GM23338 (cell line): ENCODE data around the gene DEFB127.
"Not testable (repeated sequence)": the region's sequence is repeated elsewhere in the genome, so short reads cannot be mapped to it uniquely, and the experiment has no call there.

Source experiments
- CREB1 ChIP-seq: fragments of 250-450 bp; sonication (Bioruptor Pico); IDR thresholded peaks from 2 replicates; pipeline ENCODE4 v1.5.0; 2020; ENCODE audit warnings: low read depth, mild to moderate bottlenecking, moderate library complexity
- EZH2 ChIP-seq: fragments of 200-600 bp; sonication (generic); IDR thresholded peaks from one replicate; pipeline ENCODE4 v1.8.0; 2017; ENCODE audit warnings: antibody characterized with exemption, mild to moderate bottlenecking, low read depth; ENCODE audit not compliant: unreplicated experiment
- EZH2phosphoT487 ChIP-seq: fragments of 200-600 bp; sonication (generic); IDR thresholded peaks from one replicate; pipeline ENCODE4 v1.8.1; 2018; ENCODE audit warnings: antibody characterized with exemption; ENCODE audit not compliant: unreplicated experiment
- JUNB ChIP-seq: IDR thresholded peaks from one replicate; pipeline ENCODE4 v1.6.1; 2016; ENCODE audit warnings: antibody characterized with exemption; ENCODE audit not compliant: unreplicated experiment
- NANOG ChIP-seq: IDR thresholded peaks from 2 replicates; pipeline ENCODE4 v1.6.1; 2016; ENCODE audit warnings: antibody characterized with exemption, borderline replicate concordance
- POLR2AphosphoS5 ChIP-seq: IDR thresholded peaks from 2 replicates; pipeline ENCODE4 v1.6.1; 2016; ENCODE audit warnings: antibody characterized with exemption, low read depth
- STAT1 ChIP-seq: IDR thresholded peaks from one replicate; pipeline ENCODE4 v1.6.1; 2016; ENCODE audit warnings: antibody characterized with exemption; ENCODE audit not compliant: unreplicated experiment
- ZNF114 ChIP-seq: fragments of 250-450 bp; sonication (Bioruptor Pico); IDR thresholded peaks from 2 replicates; pipeline ENCODE4 v1.5.0; 2020; ENCODE audit warnings: mild to moderate bottlenecking, moderate library complexity
- ZNF331 ChIP-seq: fragments of 250-450 bp; sonication (Bioruptor Pico); IDR thresholded peaks from 2 replicates; pipeline ENCODE4 v1.5.0; 2020; ENCODE audit warnings: low read depth, mild to moderate bottlenecking, moderate library complexity
- TF ChIP-seq, protein P1 (sequence below), 2 experiments: fragments of 200-600 bp in 1 of 2; sonication (generic) in 1 of 2; conservative IDR thresholded peaks; 2 replicates each; pipeline versions ENCODE4 v1.5.1 to v1.6.1; 2016 to 2017; ENCODE audit warnings: antibody characterized with exemption in 2 of 2, low read depth in 2 of 2, mild to moderate bottlenecking in 2 of 2, moderate library complexity in 1 of 2
- TF ChIP-seq, protein P2 (sequence below): IDR thresholded peaks from 2 replicates; pipeline ENCODE4 v1.6.1; 2016; ENCODE audit warnings: antibody characterized with exemption
- TF ChIP-seq, protein P3 (sequence below): IDR thresholded peaks from one replicate; pipeline ENCODE4 v1.6.1; 2018; ENCODE audit warnings: antibody characterized with exemption; ENCODE audit not compliant: unreplicated experiment

DNA sequence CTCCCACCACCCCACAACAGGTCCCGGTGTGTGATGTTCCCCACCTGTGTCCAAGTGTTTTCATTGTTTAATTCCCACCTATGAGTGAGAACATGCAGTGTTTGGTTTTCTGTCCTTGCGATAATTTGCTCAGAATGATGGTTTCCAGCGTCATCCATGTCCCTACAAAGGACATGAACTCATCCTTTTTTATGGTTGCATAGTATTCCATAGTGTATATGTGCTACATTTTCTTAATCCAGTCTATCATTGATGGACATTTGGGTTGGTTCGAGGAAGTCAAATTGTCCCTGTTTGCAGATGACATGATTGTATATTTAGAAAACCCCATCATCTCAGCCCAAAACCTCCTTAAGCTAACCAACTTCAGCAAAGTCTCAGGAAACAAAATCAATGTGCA lies 46.4 kb downstream of the DEFB127 start:
- TF ChIP-seq, protein P1, sequence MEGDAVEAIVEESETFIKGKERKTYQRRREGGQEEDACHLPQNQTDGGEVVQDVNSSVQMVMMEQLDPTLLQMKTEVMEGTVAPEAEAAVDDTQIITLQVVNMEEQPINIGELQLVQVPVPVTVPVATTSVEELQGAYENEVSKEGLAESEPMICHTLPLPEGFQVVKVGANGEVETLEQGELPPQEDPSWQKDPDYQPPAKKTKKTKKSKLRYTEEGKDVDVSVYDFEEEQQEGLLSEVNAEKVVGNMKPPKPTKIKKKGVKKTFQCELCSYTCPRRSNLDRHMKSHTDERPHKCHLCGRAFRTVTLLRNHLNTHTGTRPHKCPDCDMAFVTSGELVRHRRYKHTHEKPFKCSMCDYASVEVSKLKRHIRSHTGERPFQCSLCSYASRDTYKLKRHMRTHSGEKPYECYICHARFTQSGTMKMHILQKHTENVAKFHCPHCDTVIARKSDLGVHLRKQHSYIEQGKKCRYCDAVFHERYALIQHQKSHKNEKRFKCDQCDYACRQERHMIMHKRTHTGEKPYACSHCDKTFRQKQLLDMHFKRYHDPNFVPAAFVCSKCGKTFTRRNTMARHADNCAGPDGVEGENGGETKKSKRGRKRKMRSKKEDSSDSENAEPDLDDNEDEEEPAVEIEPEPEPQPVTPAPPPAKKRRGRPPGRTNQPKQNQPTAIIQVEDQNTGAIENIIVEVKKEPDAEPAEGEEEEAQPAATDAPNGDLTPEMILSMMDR (conservative IDR thresholded peaks at IDR 0.05; ENCODE audit: low read depth in 2 of 2): not testable (repeated sequence)
- not testable (repeated sequence) for TF ChIP-seq EZH2phosphoT487; POLR2AphosphoS5; EZH2; STAT1; JUNB; ZNF331 (CRISPR knock-in tag); CREB1 (CRISPR knock-in tag); ZNF114 (CRISPR knock-in tag); NANOG
- TF ChIP-seq, protein P2, sequence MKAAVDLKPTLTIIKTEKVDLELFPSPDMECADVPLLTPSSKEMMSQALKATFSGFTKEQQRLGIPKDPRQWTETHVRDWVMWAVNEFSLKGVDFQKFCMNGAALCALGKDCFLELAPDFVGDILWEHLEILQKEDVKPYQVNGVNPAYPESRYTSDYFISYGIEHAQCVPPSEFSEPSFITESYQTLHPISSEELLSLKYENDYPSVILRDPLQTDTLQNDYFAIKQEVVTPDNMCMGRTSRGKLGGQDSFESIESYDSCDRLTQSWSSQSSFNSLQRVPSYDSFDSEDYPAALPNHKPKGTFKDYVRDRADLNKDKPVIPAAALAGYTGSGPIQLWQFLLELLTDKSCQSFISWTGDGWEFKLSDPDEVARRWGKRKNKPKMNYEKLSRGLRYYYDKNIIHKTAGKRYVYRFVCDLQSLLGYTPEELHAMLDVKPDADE: not testable (repeated sequence)
- TF ChIP-seq, protein P3, sequence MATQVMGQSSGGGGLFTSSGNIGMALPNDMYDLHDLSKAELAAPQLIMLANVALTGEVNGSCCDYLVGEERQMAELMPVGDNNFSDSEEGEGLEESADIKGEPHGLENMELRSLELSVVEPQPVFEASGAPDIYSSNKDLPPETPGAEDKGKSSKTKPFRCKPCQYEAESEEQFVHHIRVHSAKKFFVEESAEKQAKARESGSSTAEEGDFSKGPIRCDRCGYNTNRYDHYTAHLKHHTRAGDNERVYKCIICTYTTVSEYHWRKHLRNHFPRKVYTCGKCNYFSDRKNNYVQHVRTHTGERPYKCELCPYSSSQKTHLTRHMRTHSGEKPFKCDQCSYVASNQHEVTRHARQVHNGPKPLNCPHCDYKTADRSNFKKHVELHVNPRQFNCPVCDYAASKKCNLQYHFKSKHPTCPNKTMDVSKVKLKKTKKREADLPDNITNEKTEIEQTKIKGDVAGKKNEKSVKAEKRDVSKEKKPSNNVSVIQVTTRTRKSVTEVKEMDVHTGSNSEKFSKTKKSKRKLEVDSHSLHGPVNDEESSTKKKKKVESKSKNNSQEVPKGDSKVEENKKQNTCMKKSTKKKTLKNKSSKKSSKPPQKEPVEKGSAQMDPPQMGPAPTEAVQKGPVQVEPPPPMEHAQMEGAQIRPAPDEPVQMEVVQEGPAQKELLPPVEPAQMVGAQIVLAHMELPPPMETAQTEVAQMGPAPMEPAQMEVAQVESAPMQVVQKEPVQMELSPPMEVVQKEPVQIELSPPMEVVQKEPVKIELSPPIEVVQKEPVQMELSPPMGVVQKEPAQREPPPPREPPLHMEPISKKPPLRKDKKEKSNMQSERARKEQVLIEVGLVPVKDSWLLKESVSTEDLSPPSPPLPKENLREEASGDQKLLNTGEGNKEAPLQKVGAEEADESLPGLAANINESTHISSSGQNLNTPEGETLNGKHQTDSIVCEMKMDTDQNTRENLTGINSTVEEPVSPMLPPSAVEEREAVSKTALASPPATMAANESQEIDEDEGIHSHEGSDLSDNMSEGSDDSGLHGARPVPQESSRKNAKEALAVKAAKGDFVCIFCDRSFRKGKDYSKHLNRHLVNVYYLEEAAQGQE: not testable (repeated sequence)
